NCI-H128 (cell line): ENCODE results near the gene PRRX2.
"Not testable (repeated sequence)": the region's sequence is repeated elsewhere in the genome, so short reads cannot be mapped to it uniquely, and the experiment has no call there.

Experiments
- DNase-seq: peaks from one replicate; lab custom pipeline; 2025; ENCODE audit not compliant: unreplicated experiment; lab: John Stamatoyannopoulos, UW

PRRX2 gene

GRCh38 chr9:129636343-129636742 lies 29.1 kb upstream of the PRRX2 start:
- not testable (repeated sequence) for DNase-seq

- no peak for DNase-seq
These were observed 28.3 kb upstream of the PRRX2 start for GRCh38 chr9:129637102-129637501.

- no peak for DNase-seq
These were observed 27.6 kb upstream of the PRRX2 start for GRCh38 chr9:129637673-129638439.

- DNase-seq: no peak
These were observed 26.3 kb upstream of the PRRX2 start for GRCh38 chr9:129639034-129639630.

GRCh38 chr9:129639756-129640085 lies 25.7 kb upstream of the PRRX2 start:
- no peak for DNase-seq

GRCh38 chr9:129640086-129640870 lies 25.2 kb upstream of the PRRX2 start:
- peak; percentile 76 for DNase-seq

GRCh38 chr9:129640871-129641749 lies 24.3 kb upstream of the PRRX2 start:
- no peak for DNase-seq

- DNase-seq: peak; percentile 79
These were observed 23.5 kb upstream of the PRRX2 start, which contains the start of gene ASB6 for GRCh38 chr9:129641750-129642585. TSS of gene ASB6 (minus strand) at chr9:129642151. CDS start at chr9:129641999, 152 bp downstream.

GRCh38 chr9:129643706-129644105 lies 21.7 kb upstream of the PRRX2 start:
- no peak for DNase-seq

- no peak for DNase-seq
These were observed 21.1 kb upstream of the PRRX2 start for GRCh38 chr9:129644365-129644764.

GRCh38 chr9:129644902-129645301 lies 20.5 kb upstream of the PRRX2 start:
- DNase-seq: no peak

GRCh38 chr9:129646252-129646651 lies 19.2 kb upstream of the PRRX2 start:
- no peak for DNase-seq

GRCh38 chr9:129646654-129647053 lies 18.8 kb upstream of the PRRX2 start:
- no peak for DNase-seq

GRCh38 chr9:129647635-129648034 lies 17.8 kb upstream of the PRRX2 start:
- no peak for DNase-seq

- no peak for DNase-seq
These were observed 17.2 kb upstream of the PRRX2 start for GRCh38 chr9:129648092-129648763.

- DNase-seq: no peak
These were observed 16.7 kb upstream of the PRRX2 start for GRCh38 chr9:129648764-129649115.

GRCh38 chr9:129649726-129650679 lies 15.4 kb upstream of the PRRX2 start:
- no peak for DNase-seq

- no peak for DNase-seq
These were observed 14.7 kb upstream of the PRRX2 start for GRCh38 chr9:129650680-129651235.
